Glomerular visceral epithelial cell (primary cell): Measurements from ENCODE around the gene AP3D1.

Source experiments
- DNase-seq: peaks from one replicate; pipeline ENCODE4 v3.0.0-alpha.2; 2016; ENCODE audit errors: extremely low spot score

The AP3D1 gene

DNA sequence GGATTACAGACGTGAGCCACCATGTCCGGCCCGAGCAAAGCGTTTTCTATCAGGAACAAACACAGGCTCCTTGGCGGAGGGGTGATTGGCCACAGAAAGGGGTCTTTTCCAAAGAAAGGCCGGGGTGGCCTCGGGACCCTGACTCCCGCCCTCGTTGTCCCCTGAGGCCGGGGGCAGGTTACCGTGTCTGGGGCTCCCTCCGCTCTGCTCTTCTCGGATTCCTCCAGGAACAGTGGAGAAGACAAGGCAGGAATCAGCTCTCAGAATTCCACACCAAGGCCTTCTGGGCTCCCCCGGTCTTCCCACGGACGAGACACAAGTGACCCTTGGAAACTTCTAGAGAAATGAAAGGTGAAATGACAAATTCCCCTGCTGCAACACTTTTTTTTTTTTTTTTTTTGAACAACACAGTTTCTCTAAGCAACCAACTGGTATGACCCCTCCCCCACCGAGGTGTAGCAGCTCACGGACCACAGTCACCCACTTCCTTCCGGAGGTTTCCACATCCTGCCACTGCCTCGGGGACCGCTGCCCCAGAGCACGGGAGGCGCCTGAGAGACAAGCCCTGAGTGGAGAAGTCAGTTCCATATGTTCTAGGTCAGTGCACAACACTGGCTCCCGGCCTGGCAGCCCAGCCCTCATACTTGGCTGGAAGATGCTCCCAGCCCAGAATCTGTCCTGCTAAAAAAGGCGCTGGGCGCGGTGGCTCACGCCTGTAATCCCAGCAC is 66.2 kb downstream of the AP3D1 start:
- peak; percentile 93 for DNase-seq

DNA sequence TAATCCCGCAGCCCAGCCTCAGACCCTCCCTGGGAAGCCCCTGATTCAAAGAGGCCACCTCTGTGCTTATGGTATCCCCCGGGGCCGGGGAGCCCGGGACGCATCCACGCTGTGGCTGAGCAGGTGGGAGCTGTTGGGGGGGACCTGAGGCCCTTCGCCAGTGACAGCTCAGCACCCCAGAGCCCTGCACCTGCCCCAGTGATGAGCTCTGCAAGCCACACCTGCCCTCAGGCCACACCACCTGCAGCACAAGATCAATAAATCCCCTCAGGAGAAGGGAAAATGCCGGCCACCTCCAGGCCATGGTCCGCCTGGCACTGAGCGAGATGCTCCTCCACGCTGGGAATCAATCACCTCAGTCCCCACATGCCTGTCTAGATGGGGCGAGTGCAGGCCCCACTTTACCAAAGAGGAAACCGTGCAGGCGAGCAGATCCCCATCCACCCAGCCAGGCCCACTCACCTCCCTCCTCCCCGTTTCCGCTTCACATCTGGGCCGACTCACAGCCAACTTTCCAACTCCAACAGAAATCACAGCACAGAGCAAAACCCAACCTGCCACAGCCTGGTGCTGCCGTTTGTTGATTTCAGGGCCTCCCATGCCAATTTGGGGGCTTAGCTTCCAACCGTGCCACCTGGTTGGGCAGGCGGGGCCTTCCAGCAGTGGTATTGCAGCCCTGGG is 68.1 kb downstream of the AP3D1 start:
- no peak for DNase-seq

DNA sequence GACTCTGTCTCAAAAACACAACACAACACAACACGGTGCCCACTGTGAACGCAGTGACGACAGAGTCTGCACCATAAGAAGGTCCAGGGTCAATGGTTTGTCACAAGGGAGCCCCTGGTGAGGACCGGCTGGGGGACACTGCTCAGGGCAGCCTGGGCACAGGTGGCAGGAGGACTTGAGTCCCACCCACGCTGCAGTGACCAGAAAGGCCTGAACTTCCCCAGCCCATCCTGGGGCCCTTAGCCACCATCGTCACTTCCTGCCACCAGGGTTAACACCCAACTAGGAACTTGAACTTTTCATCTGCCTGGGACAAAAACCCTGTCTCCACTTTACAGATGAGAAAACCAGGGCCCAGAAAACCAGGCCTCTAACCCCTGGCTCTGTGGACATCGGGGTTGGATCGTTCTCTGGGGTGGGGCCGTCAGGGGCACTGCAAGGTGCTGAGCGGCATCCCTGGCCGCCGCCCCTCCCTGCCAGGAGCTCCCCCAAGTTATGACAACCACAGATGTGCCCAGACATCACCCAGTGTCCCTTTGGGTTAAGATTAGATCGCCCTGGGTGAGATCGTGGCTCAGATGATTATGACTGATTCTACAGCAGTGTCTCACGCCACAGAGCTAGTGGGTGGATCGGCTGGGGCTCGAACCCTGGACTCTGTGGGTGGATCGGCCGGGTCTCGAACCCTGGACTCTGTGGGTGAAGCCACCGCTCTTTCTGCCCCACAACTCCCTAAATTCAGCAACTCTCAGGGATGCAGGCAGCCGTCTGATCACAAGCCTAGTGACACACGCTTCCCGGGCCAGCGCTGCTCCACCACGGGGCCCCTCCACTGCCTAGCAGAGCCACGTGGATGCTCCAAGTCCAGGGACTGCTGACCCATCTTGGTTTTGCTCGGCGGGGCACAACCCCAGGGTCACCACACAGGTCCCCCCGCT is 69.2 kb downstream of the AP3D1 start:
- DNase-seq: no peak

DNA sequence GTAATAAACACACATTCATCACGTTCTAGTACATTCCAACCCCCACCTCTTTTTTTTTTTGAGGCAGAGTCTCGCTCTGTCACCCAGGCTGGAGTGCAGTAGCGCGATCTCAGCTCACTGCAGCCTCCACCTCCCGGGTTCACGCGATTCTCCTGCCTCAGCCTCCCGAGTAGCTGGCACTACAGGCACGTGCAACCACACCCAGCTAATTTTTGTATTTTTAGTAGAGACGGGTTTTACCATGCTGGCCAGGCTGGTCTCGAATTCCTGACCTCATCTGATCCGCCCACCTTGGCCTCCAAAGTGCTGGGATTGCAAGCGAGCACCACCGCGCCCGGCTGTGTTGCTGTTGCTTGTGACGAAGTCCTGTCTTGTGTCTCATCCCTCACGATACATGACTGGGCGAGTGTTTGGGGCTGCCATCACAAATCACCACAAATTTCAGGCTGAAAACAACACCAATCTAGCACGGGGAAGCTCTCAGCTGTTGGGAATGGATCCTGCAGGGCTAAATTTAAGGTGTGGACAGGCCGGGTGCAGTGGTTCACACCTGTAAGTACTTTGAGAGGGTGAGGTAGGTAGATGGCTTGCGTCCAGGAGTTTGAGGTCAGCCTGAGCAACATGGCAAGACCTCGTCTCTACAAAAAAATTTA is 70.9 kb downstream of the AP3D1 start:
- DNase-seq: no peak

DNA sequence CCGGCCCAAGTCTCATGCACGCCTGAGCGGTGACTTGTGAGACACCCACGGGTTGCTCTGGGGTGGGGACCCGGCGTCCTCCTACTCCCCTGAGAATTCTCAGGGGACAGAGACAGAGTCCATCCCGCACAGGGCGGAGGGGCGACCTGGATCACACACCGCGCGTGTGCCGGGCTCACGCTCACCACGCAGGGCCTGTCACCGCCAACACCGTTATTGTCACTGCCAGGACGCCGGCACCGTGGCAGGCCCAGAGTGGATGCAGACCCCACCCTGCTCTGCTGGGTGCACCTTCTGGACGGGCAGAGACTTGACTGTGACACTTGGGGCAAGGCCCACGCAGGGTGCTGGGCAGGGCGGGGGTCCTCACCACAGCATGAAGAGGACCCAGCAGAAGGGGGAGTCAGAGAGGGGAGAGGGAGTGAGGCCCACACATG is 71.5 kb downstream of the AP3D1 start:
- DNase-seq: no peak

DNA sequence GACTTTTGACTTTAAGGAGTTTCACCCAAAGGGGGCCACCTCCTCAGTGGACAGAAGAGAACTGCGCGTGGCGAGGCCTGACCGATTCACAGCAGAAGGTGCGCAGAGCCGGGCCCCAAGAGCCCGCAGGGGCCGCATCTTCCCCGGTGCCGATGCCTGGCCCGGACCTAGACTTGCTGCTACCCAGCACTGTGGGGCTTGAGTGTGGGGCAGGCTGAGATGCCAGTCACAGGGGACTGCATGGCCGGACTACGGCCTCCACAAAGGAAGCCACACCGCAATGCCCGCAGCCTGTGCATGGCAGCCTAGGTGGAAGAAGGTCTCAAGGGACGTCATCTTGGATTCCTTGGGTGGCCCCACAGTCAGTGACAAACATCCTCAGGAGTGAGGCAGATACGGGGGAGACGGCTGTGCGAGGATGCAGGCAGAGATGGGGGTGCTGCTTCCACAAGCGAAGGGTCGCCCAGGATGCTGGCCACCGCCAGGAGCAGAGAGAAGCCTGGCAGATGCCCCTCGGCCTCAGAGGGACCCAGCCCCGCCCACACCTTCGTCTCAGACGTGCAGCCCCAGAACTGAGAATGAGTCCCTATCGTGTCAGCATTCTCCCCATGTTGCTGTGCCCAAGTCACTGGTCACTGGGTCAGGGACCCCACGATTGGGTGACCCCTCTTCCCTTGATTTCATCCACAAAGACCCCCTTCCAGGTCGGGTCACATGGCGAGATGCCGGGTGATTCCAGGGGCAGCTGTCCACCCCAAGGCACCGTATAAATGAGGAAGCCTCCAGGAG is 72.1 kb downstream of the AP3D1 start:
- no peak for DNase-seq

DNA sequence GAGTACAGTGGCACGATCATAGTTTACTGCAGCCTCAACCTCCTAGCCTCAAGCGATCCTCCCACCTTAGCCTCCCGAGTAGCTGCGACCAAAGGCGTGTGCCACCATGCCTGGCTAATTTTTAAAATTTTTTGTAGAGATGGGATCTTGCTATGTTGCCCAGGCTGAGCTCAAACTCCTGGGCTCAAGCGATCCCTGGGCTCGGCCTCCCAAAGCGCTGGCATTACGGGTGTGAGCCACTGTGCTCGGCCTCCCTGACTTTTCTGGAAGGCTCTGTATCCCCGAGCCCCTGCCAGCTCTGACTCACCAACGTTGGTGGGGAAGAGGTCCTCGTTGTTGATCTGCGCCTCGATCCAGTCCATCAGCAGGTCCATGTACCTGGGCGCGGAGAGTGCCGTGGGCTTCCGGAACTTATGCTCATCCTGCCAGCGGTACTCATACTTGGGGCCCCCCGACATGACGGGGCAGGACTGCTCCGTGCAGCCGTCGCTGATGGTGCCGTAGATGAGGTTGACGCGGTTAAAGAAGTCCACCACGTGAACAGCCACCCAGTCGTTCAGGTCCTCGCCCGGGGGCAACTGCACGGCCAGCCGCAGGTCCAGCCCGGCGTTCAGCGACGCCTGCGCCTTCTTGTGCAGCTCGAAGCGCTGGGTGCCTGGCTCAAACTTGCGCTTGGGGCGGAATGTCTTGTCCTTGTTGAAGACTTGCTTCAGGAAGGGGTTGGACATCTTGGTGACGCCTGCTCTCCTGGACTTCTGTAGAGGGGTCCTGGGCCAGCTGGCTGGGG is 73.3 kb downstream of the AP3D1 start:
- no peak for DNase-seq

DNA sequence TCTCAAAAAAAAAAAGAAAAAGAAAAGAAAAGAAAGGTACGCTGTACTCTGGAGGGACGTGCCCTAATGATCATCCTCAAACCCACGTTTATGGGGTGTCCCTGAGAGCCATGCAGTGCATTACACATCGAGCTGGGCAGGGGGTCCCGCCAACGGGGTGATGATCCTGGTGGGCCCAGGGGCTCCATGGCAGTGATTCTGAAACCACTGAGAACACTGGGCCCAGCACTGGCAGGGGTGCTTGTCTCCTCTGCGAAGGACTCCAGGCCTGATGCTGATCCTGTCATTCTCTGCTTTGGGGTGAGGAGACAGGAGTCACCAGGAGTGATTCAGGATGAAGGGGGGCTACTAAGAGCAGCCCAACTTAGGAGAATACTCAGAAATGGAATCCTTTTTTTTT is 74.0 kb downstream of the AP3D1 start:
- no peak for DNase-seq

DNA sequence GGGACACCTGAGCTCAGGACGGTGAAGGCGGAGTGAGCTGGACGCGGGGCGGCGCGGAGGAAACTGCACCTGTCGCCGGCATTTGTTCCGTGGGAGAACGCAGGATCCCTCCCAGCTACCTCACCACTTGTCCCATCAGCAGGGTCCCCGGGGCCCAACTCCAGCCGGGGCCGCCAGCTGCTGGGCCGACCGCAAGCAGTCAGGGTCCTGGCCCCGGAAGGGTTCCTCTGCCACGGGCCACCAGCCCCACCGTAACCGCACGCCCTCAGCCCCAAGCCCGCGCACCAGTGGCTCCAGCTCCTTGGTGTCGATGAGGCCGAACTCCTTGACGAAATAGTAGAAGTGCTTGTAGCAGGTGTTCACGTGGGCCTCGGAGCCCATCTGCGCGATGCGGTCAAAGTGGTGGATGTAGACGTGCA is 74.8 kb downstream of the AP3D1 start:
- DNase-seq: no peak

DNA sequence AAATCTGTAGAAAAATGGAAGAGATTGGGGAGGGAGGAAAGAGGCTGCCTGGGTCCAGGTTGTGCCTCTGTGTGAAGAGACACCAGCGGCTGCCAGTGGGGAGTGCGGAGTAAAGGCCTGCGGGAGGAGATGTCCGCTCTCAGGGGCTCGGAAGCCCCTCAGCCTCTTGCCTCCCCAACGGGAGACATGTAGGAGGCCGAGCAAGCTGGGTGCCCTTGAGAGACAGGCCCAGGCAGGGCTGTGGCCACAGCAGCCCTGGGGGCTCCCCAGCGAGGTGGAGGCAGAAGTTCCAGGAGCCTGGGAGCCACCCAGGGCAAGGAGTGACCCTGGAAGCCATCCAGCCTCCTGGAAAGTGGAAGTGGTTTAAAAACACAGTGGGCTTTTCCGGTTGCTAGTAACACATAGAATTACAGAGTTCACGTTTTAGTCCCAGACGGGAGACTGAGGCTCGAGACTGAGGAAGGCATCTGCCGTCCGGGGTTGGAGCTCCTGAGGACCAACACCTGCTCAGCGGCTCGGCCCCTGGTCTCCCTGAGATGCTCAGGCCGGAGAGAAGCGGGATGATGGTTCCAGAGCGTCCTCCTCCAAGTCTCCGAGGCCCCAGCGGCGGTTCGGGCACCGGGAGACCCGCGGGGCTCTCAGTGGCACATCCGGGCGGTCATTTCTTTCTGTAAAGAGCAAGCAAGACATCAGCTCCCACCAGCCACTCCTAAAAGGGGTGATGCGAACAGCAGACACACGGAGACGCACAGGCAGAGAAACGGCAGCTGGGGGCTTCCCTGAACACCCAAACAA is 78.4 kb downstream of the AP3D1 start:
- DNase-seq: no peak

DNA sequence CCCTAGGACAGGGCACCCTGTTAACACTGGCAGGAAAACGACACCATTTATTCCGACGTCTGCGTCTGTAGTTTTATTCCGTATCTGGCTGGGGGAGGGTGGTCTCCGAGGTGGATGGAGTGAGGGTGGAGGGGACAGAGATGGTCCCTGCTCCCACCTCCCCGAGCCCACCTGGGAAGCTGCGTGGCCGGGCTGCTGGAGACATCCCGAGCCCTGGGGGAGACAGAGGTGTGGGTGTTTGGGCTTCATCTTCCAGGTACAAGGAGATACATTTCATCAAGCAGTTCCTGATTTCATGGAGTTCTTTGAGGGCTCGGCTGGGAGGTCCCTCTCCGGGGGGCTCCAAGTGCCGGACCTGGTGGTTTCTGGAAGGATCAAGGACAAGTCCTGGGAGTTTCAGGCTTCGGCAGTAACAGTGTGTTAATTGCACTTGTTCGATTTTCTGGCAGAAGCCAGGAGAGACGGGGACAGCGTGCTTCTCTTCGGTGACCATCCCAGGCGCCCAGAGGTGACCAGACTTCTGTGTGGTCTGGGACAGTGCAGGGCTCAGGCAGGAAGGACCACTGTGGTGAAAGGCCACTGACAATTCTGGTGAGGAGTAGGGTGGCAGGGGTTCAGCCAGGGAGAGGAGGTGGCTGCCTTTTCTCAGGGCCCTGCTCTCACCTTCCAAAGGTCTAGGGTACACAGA is 80.2 kb downstream of the AP3D1 start:
- no peak for DNase-seq

DNA sequence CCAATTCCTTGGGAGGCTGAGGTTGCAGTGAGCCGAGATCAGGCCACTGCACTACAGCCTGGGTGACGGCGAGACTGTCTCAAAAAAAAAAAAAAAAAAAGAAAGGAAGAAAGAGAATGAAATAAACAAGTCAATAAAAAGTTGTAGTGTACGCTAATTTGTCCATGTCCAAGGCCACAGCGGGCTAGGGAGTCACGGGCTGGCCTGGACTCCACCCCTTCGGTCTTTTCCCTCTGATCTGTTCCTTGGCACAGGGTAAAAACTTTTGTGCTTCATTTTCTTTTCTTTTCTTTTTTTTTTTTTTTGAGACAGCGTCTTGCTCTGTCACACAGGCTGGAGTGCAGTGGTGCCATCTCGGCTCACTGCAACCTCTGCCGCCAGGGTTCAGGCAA is 80.9 kb downstream of the AP3D1 start:
- no peak for DNase-seq

DNA sequence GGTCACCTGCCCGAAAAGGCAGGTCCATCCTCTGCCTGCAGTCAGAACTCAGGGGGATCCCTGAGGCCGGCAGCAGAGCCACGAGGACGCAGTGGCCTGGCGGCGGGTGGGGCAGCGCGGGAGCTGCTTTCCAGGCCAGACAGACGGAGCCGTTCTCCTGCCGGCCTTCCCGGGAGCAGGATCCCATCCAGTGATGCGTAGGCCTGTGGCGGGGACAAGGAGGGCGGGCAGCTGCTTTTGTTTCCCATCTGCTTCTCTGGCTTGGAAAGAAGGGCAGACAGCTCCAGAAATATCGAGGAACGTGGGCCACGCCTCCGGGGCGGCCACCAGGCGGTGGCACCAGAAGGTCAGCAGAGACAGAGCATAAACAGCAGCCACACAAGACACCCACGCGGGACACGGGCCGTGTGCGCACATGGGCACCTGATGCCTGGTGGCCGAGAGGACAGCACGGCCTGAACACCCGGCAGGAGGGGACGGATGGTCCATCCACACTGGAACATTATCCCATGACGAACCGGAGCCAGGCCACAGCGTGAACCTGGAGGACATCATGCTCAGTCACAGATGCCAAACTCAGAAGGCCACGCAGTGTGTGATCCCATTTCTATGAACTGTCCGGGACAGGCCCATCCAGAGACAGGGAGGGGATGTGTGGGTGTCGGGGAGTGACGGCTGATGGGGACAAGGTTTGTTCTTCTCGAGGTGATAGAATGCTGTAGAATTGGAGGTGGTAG is 86.4 kb downstream of the AP3D1 start:
- DNase-seq: no peak

DNA sequence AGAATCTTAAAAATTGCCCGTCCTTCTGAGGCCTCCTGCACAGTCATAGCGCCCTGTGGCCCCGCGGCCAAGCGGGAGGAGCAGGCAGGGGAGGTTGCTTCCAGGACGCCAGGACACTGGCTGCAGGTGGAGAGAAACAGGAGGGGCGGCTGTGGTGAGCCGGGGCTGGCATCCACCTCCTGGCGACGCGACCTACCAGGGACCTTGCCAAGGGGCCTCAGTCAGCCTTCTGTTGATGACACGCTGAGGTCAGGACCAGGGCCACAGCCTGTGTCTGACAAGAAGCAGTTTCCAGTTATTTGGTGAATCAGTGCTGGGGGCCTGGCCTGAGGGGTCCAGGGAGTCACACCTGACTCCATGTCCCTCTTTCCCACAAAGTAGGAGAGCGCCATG is 87.0 kb downstream of the AP3D1 start:
- DNase-seq: no peak

DNA sequence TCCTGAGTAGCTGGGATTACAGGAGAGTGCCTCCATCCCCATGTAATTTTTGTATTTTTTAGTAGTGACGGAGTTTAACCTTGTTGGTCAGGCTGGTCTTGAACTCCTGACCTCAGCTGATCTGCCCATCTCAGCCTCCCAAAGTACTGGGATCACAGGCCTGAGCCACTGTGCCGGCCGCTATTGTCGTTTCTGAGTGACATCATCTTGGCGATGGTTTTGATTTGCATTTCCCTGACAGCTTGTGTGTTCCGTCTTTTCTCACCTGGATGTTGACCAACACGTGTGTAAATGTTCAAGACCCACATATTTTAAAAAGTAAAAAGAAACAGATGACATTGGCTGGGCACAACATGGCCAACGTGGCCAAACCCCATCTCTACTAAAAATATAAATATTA is 87.5 kb downstream of the AP3D1 start:
- no peak for DNase-seq

DNA sequence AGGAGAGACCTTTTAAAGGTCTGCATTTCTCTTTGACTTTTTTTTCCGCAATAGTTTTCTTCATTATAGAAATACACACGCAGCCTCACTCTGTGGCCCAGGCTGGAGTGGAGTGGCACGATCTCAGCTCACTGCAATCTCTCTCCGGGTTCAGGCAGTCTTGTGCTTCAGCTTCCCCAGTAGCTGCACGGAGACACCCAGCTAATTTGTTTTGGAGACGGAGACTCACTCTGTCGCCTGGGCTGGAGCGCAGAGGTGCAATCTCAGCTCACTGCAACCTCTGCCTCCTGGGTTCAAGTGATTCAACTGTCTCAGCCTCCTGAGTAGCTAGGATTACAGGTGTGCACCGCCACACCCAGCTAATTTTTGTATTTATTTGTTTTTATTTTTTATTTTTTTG is 88.6 kb downstream of the AP3D1 start:
- no peak for DNase-seq

DNA sequence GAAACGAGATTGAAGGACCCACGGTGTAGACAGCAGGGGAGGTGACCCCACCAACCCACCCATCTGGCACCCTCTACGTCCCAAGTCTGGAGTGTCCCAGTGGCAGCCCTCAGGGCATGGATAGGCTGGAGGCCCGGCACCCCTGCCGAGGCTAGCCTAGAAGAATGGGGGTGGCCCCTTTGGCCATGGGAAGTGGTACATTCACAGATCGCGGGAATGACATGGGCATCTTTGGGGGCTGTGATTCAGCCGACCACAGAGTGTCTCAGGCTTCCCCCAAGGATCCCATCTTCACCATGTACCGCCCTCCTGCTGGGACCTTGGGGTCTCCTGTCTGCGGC is 89.0 kb downstream of the AP3D1 start:
- DNase-seq: no peak
